Stimulated activated naive CD4-positive, alpha-beta T cell (primary cell): ENCODE results near the gene ELOVL5.
"Not testable (repeated sequence)": the region's sequence is repeated elsewhere in the genome, so short reads cannot be mapped to it uniquely, and the experiment has no call there.

Experiments used
- DNase-seq, 6 experiments: peaks; one replicate each; lab custom pipeline; 2025; lab: John Stamatoyannopoulos, UW

Gene ELOVL5

GRCh38 chr6:53328375-53328774, 20.4 kb downstream of the ELOVL5 start:
- no peak for DNase-seq

GRCh38 chr6:53327017-53327395, 21.7 kb downstream of the ELOVL5 start:
- DNase-seq, result no peak

- DNase-seq, result no peak
Observed at GRCh38 chr6:53326372-53327016, 22.3 kb downstream of the ELOVL5 start.

- no peak for DNase-seq
Observed at GRCh38 chr6:53325785-53326184, 23.0 kb downstream of the ELOVL5 start.

GRCh38 chr6:53322188-53323029, 26.3 kb downstream of the ELOVL5 start:
- no peak for DNase-seq

- DNase-seq, result no peak
Observed at GRCh38 chr6:53321701-53322100, 27.0 kb downstream of the ELOVL5 start.

GRCh38 chr6:53320964-53321363, 27.8 kb downstream of the ELOVL5 start:
- no peak for DNase-seq

GRCh38 chr6:53318429-53318828, 30.3 kb downstream of the ELOVL5 start:
- DNase-seq, result no peak

- no peak for DNase-seq
Observed at GRCh38 chr6:53317861-53318260, 30.9 kb downstream of the ELOVL5 start.

- DNase-seq, result not testable (repeated sequence)
Observed at GRCh38 chr6:53317299-53317698, 31.5 kb downstream of the ELOVL5 start.

- no peak for DNase-seq
Observed at GRCh38 chr6:53316142-53316541, 32.6 kb downstream of the ELOVL5 start.

GRCh38 chr6:53315086-53315724, 33.5 kb downstream of the ELOVL5 start:
- DNase-seq, result no peak

- DNase-seq, result no peak
Observed at GRCh38 chr6:53313784-53314400, 34.9 kb downstream of the ELOVL5 start.

GRCh38 chr6:53312355-53312754, 36.4 kb downstream of the ELOVL5 start:
- no peak for DNase-seq

- DNase-seq, result no peak
Observed at GRCh38 chr6:53311586-53311935, 37.2 kb downstream of the ELOVL5 start.

GRCh38 chr6:53310771-53311585, 37.8 kb downstream of the ELOVL5 start:
- DNase-seq, result no peak

- DNase-seq, result peak in 1 of 6 experiments; percentile 20
Observed at GRCh38 chr6:53309901-53310300, 38.8 kb downstream of the ELOVL5 start.

GRCh38 chr6:53309059-53309900, 39.5 kb downstream of the ELOVL5 start:
- DNase-seq, result peak in 1 of 6 experiments; percentile 20

- DNase-seq, result no peak
Observed at GRCh38 chr6:53306819-53307347, 41.9 kb downstream of the ELOVL5 start.

GRCh38 chr6:53306217-53306616, 42.5 kb downstream of the ELOVL5 start:
- DNase-seq, result not testable (repeated sequence)
